GM12878 (cell line): Measurements from ENCODE around the gene LYRM2. TPM values are rescaled to one million over a fixed set of nuclear protein-coding genes. Genes with fewer than 3 reads are reported as not detected.

Source experiments
- HDAC6 ChIP-seq: fragments of 200-600 bp; sonication (generic); IDR thresholded peaks from one replicate; pipeline ENCODE4 v1.8.0; 2017; ENCODE audit warnings: antibody characterized with exemption; ENCODE audit not compliant: unreplicated experiment
- NFYA ChIP-seq: IDR thresholded peaks from 2 replicates; pipeline ENCODE4 v1.6.1; 2011; ENCODE audit warnings: low read depth, mild to moderate bottlenecking, low read length, improper control_type of control experiment, borderline replicate concordance
- ZBED1 ChIP-seq: IDR thresholded peaks from 2 replicates; pipeline ENCODE4 v1.6.1; 2016; ENCODE audit warnings: borderline replicate concordance
- ZNF24 ChIP-seq: fragments of 450-650 bp; IDR thresholded peaks from 2 replicates; pipeline ENCODE4 v1.6.1; 2017; ENCODE audit warnings: antibody characterized with exemption, mild to moderate bottlenecking
- ZNF274 ChIP-seq: IDR thresholded peaks from one replicate; pipeline ENCODE4 v1.8.0; 2011; ENCODE audit not compliant: insufficient read length, insufficient read depth
- ZNF687 ChIP-seq: fragments of 450-650 bp; IDR thresholded peaks from 2 replicates; pipeline ENCODE4 v1.6.1; 2017; ENCODE audit warnings: mild to moderate bottlenecking, moderate library complexity
- polyA plus RNA-seq, 11 experiments: library from polyadenylated mRNA; depleted of rRNA in 4 of 11; unstranded in 6 of 11; stranded (reverse) in 5 of 11; fragments of >200 nt; fragmentation: Nextera tagmentation in 4 of 11; fragmentation: Illumina TruSeq in 1 of 11; extraction: Ambion mirVana in 4 of 11; extraction: Trizol in 1 of 11; gene quantifications; 1 replicate in 1 of 11; 2 replicates in 10 of 11; pipeline versions ENCODE4 v1.2.1 to v1.2.3, GENCODE V29; 2011 to 2016; ENCODE audit warnings: inconsistent platforms in 2 of 11, missing spikeins in 2 of 11, low read depth in 1 of 11
- total RNA-seq, 4 experiments: library from RNA; depleted of rRNA in 3 of 4; stranded (reverse); fragments of >200 nt in 3 of 4; fragmentation: Illumina TruSeq in 1 of 4; extraction: Trizol in 1 of 4; gene quantifications; 2 replicates each; pipeline versions ENCODE4 v1.2.1 to v1.2.3, GENCODE V29; 2013 to 2021
- TF ChIP-seq, protein P1 (sequence below): fragments of 450-650 bp; IDR thresholded peaks from 2 replicates; pipeline ENCODE4 v1.6.1; 2016; ENCODE audit warnings: mild to moderate bottlenecking

The LYRM2 gene
- total and polyA plus RNA-seq, 10 of the 15 experiments (the other 5 are each of a cell fraction or from before 2014, with no cell fraction given): 17.2 to 75.0 (median 30.9) TPM

- TF ChIP-seq, protein P1, sequence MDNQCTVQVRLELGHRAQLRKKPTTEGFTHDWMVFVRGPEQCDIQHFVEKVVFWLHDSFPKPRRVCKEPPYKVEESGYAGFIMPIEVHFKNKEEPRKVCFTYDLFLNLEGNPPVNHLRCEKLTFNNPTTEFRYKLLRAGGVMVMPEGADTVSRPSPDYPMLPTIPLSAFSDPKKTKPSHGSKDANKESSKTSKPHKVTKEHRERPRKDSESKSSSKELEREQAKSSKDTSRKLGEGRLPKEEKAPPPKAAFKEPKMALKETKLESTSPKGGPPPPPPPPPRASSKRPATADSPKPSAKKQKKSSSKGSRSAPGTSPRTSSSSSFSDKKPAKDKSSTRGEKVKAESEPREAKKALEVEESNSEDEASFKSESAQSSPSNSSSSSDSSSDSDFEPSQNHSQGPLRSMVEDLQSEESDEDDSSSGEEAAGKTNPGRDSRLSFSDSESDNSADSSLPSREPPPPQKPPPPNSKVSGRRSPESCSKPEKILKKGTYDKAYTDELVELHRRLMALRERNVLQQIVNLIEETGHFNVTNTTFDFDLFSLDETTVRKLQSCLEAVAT: no peak
- TF ChIP-seq ZNF274 (no peak), HDAC6 (no peak), ZNF687 (no peak), ZBED1 (no peak), NFYA (no peak), ZNF24 (no peak)
Measured at GRCh38 chr6:89542866-89543265, 95.7 kb downstream of the LYRM2 start (continued).
